Ascending aorta (tissue), 2 donors: ENCODE measurements around the gene IL21. TPM values are rescaled to one million over a fixed set of nuclear protein-coding genes. Genes with fewer than 3 reads are reported as not detected.

Experiments
- DNase-seq, 2 donors: peaks; one replicate each; pipeline ENCODE4 v3.0.0-alpha.2; 2019; ENCODE audit warnings: low spot score in 2 of 2
- H3K27ac ChIP-seq, 2 donors: fragments of 200-600 bp; sonication (generic); one replicate each; pipeline ENCODE4 v1.5.1; 2016 to 2017; ENCODE audit warnings: mild to moderate bottlenecking in 1 of 2
- H3K27me3 ChIP-seq: fragments of 200-600 bp; sonication (generic); one replicate; pipeline ENCODE4 v1.5.1; 2017
- H3K36me3 ChIP-seq, 2 donors: fragments of 200-600 bp; sonication (generic); one replicate each; pipeline ENCODE4 v1.5.1; 2016
- H3K4me1 ChIP-seq, 2 donors: fragments of 200-600 bp; sonication (generic); one replicate each; pipeline ENCODE4 v1.5.1; 2016 to 2017; ENCODE audit warnings: mild to moderate bottlenecking in 1 of 2
- H3K4me3 ChIP-seq, 2 donors: fragments of 200-600 bp; sonication (generic); one replicate each; pipeline ENCODE4 v1.5.1; 2016 to 2017; ENCODE audit warnings: mild to moderate bottlenecking in 1 of 2
- H3K9me3 ChIP-seq, 2 donors: fragments of 200-600 bp; sonication (generic); one replicate each; pipeline ENCODE4 v1.5.1; 2016
- CTCF ChIP-seq, 3 experiments: fragments of 200-600 bp in 2 of 3; fragments of 450-650 bp in 1 of 3; sonication (generic) in 2 of 3; IDR thresholded peaks; one replicate each; pipeline ENCODE4 v1.5.1; 2016 to 2019; ENCODE audit warnings: antibody characterized with exemption in 3 of 3, mild to moderate bottlenecking in 1 of 3, moderate library complexity in 1 of 3
- intact Hi-C: fragments of 100-400 bp; cut with DNase I; formaldehyde crosslinking; loops from one replicate; pipeline ENCODE4 v1.15.1; 2023
- total RNA-seq: library from RNA; depleted of rRNA; stranded (reverse); fragments of >200 nt; gene quantifications from one replicate; pipeline ENCODE4 v1.1.0, GENCODE V29; 2016

The IL21 gene
- total RNA-seq, 1 donor from 2014 or later, result not detected

GRCh38 chr4:122606364-122607043 is 14.4 kb downstream of the IL21 start:
- no peak for DNase-seq
- no peak overlapping the region for H3K27ac ChIP-seq
- H3K27me3 ChIP-seq, result no peaks in the 10 kb centered on the region
- H3K4me1 ChIP-seq, result no peaks in the 10 kb centered on the region
- no peaks in the 10 kb centered on the region for H3K36me3 ChIP-seq
- intact Hi-C loops, result no loop called here
- H3K4me3 ChIP-seq, result no peak overlapping the region
- H3K9me3 ChIP-seq, result no peaks in the 10 kb centered on the region
- no peak for TF ChIP-seq CTCF (IDR thresholded peaks at IDR 0.05)

GRCh38 chr4:122604146-122604545 is 16.7 kb downstream of the IL21 start:
- no peak for TF ChIP-seq CTCF (IDR thresholded peaks at IDR 0.05)
- Histone ChIP-seq H3K4me3 (no peak overlapping the region), H3K9me3 (no peaks in the 10 kb centered on the region), H3K27me3 (no peaks in the 10 kb centered on the region), H3K4me1 (no peaks in the 10 kb centered on the region), H3K36me3 (no peaks in the 10 kb centered on the region), H3K27ac (no peak overlapping the region)
- no peak for DNase-seq
- intact Hi-C loops, result loop anchor here (5.0 kb wide), 1 partner anchor 328 kb away; no protein-coding TSS in a partner anchor

- intact Hi-C loops, result loop anchor here (2.0 to 5.0 kb wide), 2 partner anchors 114 to 329 kb away; no protein-coding TSS in a partner anchor
- Histone ChIP-seq H3K9me3 (no peaks in the 10 kb centered on the region), H3K4me1 (no peaks in the 10 kb centered on the region), H3K27ac (no peak overlapping the region), H3K4me3 (no peak overlapping the region), H3K27me3 (no peaks in the 10 kb centered on the region), H3K36me3 (no peaks in the 10 kb centered on the region)
- no peak for TF ChIP-seq CTCF (IDR thresholded peaks at IDR 0.05)
- no peak for DNase-seq
Measured at GRCh38 chr4:122603156-122603574, 17.7 kb downstream of the IL21 start.

GRCh38 chr4:122602277-122603142 is 18.4 kb downstream of the IL21 start:
- H3K27me3 ChIP-seq, result no peaks in the 10 kb centered on the region
- H3K4me3 ChIP-seq, result no peak overlapping the region
- no peaks in the 10 kb centered on the region for H3K36me3 ChIP-seq
- no peak for DNase-seq
- intact Hi-C loops, result loop anchor here (2.0 to 5.0 kb wide), 2 partner anchors 114 to 330 kb away; no protein-coding TSS in a partner anchor
- H3K9me3 ChIP-seq, result no peaks in the 10 kb centered on the region
- TF ChIP-seq CTCF (IDR thresholded peaks at IDR 0.05), result peak in 1 of 3 experiments; percentile 44
- H3K4me1 ChIP-seq, result no peaks in the 10 kb centered on the region
- no peak overlapping the region for H3K27ac ChIP-seq

- Histone ChIP-seq H3K27me3 (no peaks in the 10 kb centered on the region), H3K27ac (no peak overlapping the region), H3K4me1 (no peaks in the 10 kb centered on the region), H3K36me3 (no peaks in the 10 kb centered on the region), H3K4me3 (no peak overlapping the region), H3K9me3 (no peaks in the 10 kb centered on the region)
- intact Hi-C loops, result no loop called here
- DNase-seq, result no peak
- TF ChIP-seq CTCF (IDR thresholded peaks at IDR 0.05), result no peak
Measured at GRCh38 chr4:122591196-122591595, 29.7 kb downstream of the IL21 start.
